GM21515 (cell line): Measurements from ENCODE around the gene SEMA4C.

Experiments used
- ATAC-seq: cut with Tn5 transposase; IDR thresholded peaks from one replicate; pipeline ENCODE4 v1.9.1; 2021; ENCODE audit not compliant: unreplicated experiment

Gene SEMA4C

GRCh38 chr2:96846825-96847224 lies 23.1 kb downstream of the SEMA4C start:
- no peak for ATAC-seq

GRCh38 chr2:96844405-96844808 lies 25.5 kb downstream of the SEMA4C start:
- ATAC-seq = no peak

GRCh38 chr2:96843538-96844268 lies 26.2 kb downstream of the SEMA4C start, which contains the start of gene ANKRD23:
Gene ANKRD23 (minus strand): TSS chr2:96844021. CDS start chr2:96843992, 29 bp downstream.
- no peak for ATAC-seq

GRCh38 chr2:96842600-96842999 lies 27.3 kb downstream of the SEMA4C start:
- no peak for ATAC-seq

GRCh38 chr2:96841701-96842495 lies 28.0 kb downstream of the SEMA4C start:
- no peak for ATAC-seq

- ATAC-seq = no peak
These were observed 29.7 kb downstream of the SEMA4C start for GRCh38 chr2:96839875-96840850.

GRCh38 chr2:96839293-96839874 lies 30.5 kb downstream of the SEMA4C start:
- no peak for ATAC-seq

GRCh38 chr2:96838345-96839292 lies 31.3 kb downstream of the SEMA4C start:
- ATAC-seq = no peak

GRCh38 chr2:96837575-96837974 lies 32.3 kb downstream of the SEMA4C start:
- ATAC-seq = no peak

GRCh38 chr2:96835830-96836229 lies 34.0 kb downstream of the SEMA4C start:
- no peak for ATAC-seq

GRCh38 chr2:96832754-96833507 lies 36.9 kb downstream of the SEMA4C start:
- no peak for ATAC-seq

- ATAC-seq = no peak
These were observed 37.5 kb downstream of the SEMA4C start for GRCh38 chr2:96832408-96832753.

- ATAC-seq = no peak
These were observed 38.2 kb downstream of the SEMA4C start for GRCh38 chr2:96831679-96832078.

- no peak for ATAC-seq
These were observed 39.8 kb downstream of the SEMA4C start for GRCh38 chr2:96830044-96830562.

- ATAC-seq = no peak
These were observed 41.0 kb downstream of the SEMA4C start for GRCh38 chr2:96828874-96829273.

GRCh38 chr2:96828436-96828835 lies 41.4 kb downstream of the SEMA4C start:
- ATAC-seq = no peak

- no peak for ATAC-seq
These were observed 43.2 kb downstream of the SEMA4C start for GRCh38 chr2:96826546-96827278.

- ATAC-seq = no peak
These were observed 44.8 kb downstream of the SEMA4C start for GRCh38 chr2:96825057-96825456.
